CD14-positive monocyte (primary cell): Measurements from ENCODE around the gene GULP1. TPM values are rescaled to one million over a fixed set of nuclear protein-coding genes. Genes with fewer than 3 reads are reported as not detected.

Source experiments
- DNase-seq, 3 donors: peaks; one replicate each; pipeline ENCODE4 v3.0.0-alpha.2; 2011 to 2022
- H2AFZ ChIP-seq: 2 replicates; pipeline ENCODE4 v1.6.0; 2012; ENCODE audit warnings: mild to moderate bottlenecking, low read depth, low read length, inconsistent platforms; ENCODE audit not compliant: insufficient read depth, poor library complexity, severe bottlenecking
- H3K27ac ChIP-seq, 2 donors: 1 replicate in 1 of 2; 2 replicates in 1 of 2; pipeline ENCODE4 v1.5.1; 2012 to 2013; ENCODE audit warnings: low read length in 2 of 2, control low read depth in 1 of 2, inconsistent platforms in 1 of 2, low read depth in 1 of 2, mild to moderate bottlenecking in 1 of 2
- H3K27me3 ChIP-seq, 2 donors: one replicate each; pipeline versions ENCODE4 v1.6.0 to v1.6.1; 2011 to 2013; ENCODE audit warnings: low read length in 2 of 2; ENCODE audit not compliant: control insufficient read depth in 2 of 2, insufficient read depth in 2 of 2
- H3K36me3 ChIP-seq, 2 donors: replicated peaks in 1 of 2; 1 replicate in 1 of 2; 2 replicates in 1 of 2; pipeline versions ENCODE4 v1.5.1 to v1.6.1; 2012 to 2013; ENCODE audit warnings: low read length in 2 of 2, control low read depth in 1 of 2, inconsistent platforms in 1 of 2, mild to moderate bottlenecking in 1 of 2; ENCODE audit not compliant: insufficient read depth in 2 of 2, control insufficient read depth in 1 of 2
- H3K4me1 ChIP-seq, 2 donors: 1 replicate in 1 of 2; 2 replicates in 1 of 2; pipeline versions ENCODE4 v1.5.1 to v1.6.1; 2012 to 2013; ENCODE audit warnings: low read length in 2 of 2, control low read depth in 1 of 2, inconsistent platforms in 1 of 2, mild to moderate bottlenecking in 1 of 2, moderate library complexity in 1 of 2; ENCODE audit not compliant: insufficient read depth in 2 of 2, control insufficient read depth in 1 of 2
- H3K4me2 ChIP-seq: replicated peaks from 2 replicates; pipeline ENCODE3; 2012; ENCODE audit warnings: low read length, moderate library complexity, mild to moderate bottlenecking; ENCODE audit not compliant: poor library complexity, severe bottlenecking; ENCODE audit errors: extremely low read depth
- H3K4me3 ChIP-seq, 3 experiments: fragments of 200-600 bp in 1 of 3; sonication (generic) in 1 of 3; replicated peaks in 1 of 3; 1 replicate in 2 of 3; 2 replicates in 1 of 3; pipeline ENCODE4 v1.5.1; 2011 to 2013; ENCODE audit warnings: low read length in 3 of 3, mild to moderate bottlenecking in 3 of 3, control low read depth in 2 of 3, low read depth in 2 of 3, inconsistent platforms in 1 of 3, moderate library complexity in 1 of 3
- H3K79me2 ChIP-seq: 2 replicates; pipeline ENCODE4 v1.6.0; 2012; ENCODE audit warnings: mild to moderate bottlenecking, control low read depth, inconsistent platforms, low read length, moderate library complexity; ENCODE audit not compliant: insufficient read depth
- H3K9ac ChIP-seq: 2 replicates; pipeline ENCODE4 v1.6.0; 2017; ENCODE audit warnings: low read length, mild to moderate bottlenecking; ENCODE audit not compliant: insufficient read depth, poor library complexity, severe bottlenecking
- H3K9me3 ChIP-seq, 2 donors: replicated peaks in 1 of 2; 1 replicate in 1 of 2; 2 replicates in 1 of 2; pipeline versions ENCODE4 v1.5.1 to v1.6.1; 2012 to 2013; ENCODE audit warnings: low read length in 2 of 2, control low read depth in 1 of 2; ENCODE audit not compliant: control insufficient read depth in 1 of 2, insufficient read depth in 1 of 2
- H4K20me1 ChIP-seq: 2 replicates; pipeline ENCODE4 v1.6.0; 2012; ENCODE audit warnings: mild to moderate bottlenecking, low read length, control low read depth, moderate library complexity; ENCODE audit not compliant: insufficient read depth
- H3K27ac Mint-ChIP-seq, 7 donors: one replicate each; pipeline ENCODE4 v1.8.0; 2020; ENCODE audit warnings: mild to moderate bottlenecking in 7 of 7, mixed read lengths in 7 of 7, moderate library complexity in 6 of 7, inconsistent platforms in 2 of 7
- H3K27me3 Mint-ChIP-seq, 3 donors: one replicate each; pipeline ENCODE4 v1.8.0; 2021 to 2022; ENCODE audit warnings: low read depth in 3 of 3, mild to moderate bottlenecking in 3 of 3, mixed read lengths in 3 of 3, moderate library complexity in 3 of 3, inconsistent platforms in 1 of 3
- H3K36me3 Mint-ChIP-seq, 2 donors: one replicate each; pipeline ENCODE4 v1.8.0; 2020; ENCODE audit warnings: mixed read lengths in 2 of 2, inconsistent platforms in 1 of 2, mild to moderate bottlenecking in 1 of 2
- H3K4me1 Mint-ChIP-seq: one replicate; pipeline ENCODE4 v1.8.0; 2020; ENCODE audit warnings: mild to moderate bottlenecking, mixed read lengths
- H3K4me3 Mint-ChIP-seq, 2 donors: one replicate each; pipeline ENCODE4 v1.8.0; 2020; ENCODE audit warnings: mild to moderate bottlenecking in 2 of 2, mixed read lengths in 2 of 2, moderate library complexity in 1 of 2
- H3K9me3 Mint-ChIP-seq, 7 donors: one replicate each; pipeline ENCODE4 v1.8.0; 2020 to 2022; ENCODE audit warnings: mixed read lengths in 7 of 7, mild to moderate bottlenecking in 6 of 7, moderate library complexity in 6 of 7, inconsistent platforms in 2 of 7
- CTCF ChIP-seq: fragments of 200-600 bp; IDR thresholded peaks from one replicate; pipeline ENCODE4 v1.8.0; 2022; ENCODE audit warnings: antibody characterized with exemption, mild to moderate bottlenecking
- WGBS: methylation state at CpG from one replicate; pipeline ENCODE4 v1.1.5; 2013; ENCODE audit warnings: missing lambda C conversion rate; ENCODE audit not compliant: insufficient coverage; 5-methylcytosine and 5-hydroxymethylcytosine counted together
- intact Hi-C, 2 donors: fragments of 100-400 bp; cut with micrococcal nuclease; formaldehyde crosslinking; loops; one replicate each; pipeline versions ENCODE4 v1.15.0 to v1.15.1; 2023
- polyA plus RNA-seq, 3 donors: library from polyadenylated mRNA; depleted of rRNA in 1 of 3; unstranded in 2 of 3; stranded (reverse) in 1 of 3; fragments of 300-500 nt in 2 of 3; fragments of >200 nt in 1 of 3; fragmentation: Illumina TruSeq in 2 of 3; gene quantifications; 1 replicate in 2 of 3; 2 replicates in 1 of 3; pipeline ENCODE4 v1.2.3, GENCODE V29; 2012 to 2021

GULP1 gene
- polyA plus RNA-seq, 3 donors, result not detected

DNA sequence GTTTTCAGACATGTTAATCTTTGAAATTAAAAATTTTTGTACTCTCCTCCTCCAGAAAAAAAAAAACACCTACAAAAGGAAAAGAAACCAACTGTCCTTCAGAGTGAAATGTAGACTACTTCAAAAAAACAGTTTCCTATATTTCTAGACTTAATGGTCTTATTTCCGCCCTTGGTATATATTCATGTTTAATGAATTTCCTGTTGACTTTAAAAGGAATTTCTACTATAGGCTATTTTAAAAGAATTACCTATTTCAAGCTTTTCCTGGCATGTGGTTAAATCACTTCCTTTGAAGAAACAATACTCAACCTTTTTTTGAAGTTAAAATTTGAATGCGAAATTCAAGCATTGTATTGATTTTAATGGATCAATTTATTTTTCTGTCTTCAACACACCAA lies 29.2 kb downstream of the GULP1 start:
- H3K9ac ChIP-seq, result no peak overlapping the region
- no peak for DNase-seq
- H3K4me2 ChIP-seq, result no peak overlapping the region
- H3K27ac ChIP-seq, result no peak overlapping the region
- no peak overlapping the region for H2AFZ ChIP-seq
- intact Hi-C loops, result no loop called here
- H4K20me1 ChIP-seq, result no peaks in the 10 kb centered on the region
- no peak for TF ChIP-seq CTCF
- H3K4me1 ChIP-seq, result no peaks in the 10 kb centered on the region
- peaks cover 0 to 1% (median 0%) of the 10 kb centered on the region in 3 donors for H3K27me3 Mint-ChIP-seq
- H3K4me3 Mint-ChIP-seq, result no peak overlapping the region
- H3K36me3 Mint-ChIP-seq, result no peaks in the 10 kb centered on the region
- no peaks in the 10 kb centered on the region for H3K27me3 ChIP-seq
- WGBS, result no CpG with 5 or more reads among the region's 2 CpGs
- H3K9me3 ChIP-seq, result no peaks in the 10 kb centered on the region
- no peaks in the 10 kb centered on the region for H3K4me1 Mint-ChIP-seq
- no peaks in the 10 kb centered on the region for H3K36me3 ChIP-seq
- peaks cover 0 to 3% (median 1%) of the 10 kb centered on the region in 7 donors for H3K9me3 Mint-ChIP-seq
- H3K79me2 ChIP-seq, result no peaks in the 10 kb centered on the region
- H3K4me3 ChIP-seq, result no peak overlapping the region
- H3K27ac Mint-ChIP-seq, result no peak overlapping the region

DNA sequence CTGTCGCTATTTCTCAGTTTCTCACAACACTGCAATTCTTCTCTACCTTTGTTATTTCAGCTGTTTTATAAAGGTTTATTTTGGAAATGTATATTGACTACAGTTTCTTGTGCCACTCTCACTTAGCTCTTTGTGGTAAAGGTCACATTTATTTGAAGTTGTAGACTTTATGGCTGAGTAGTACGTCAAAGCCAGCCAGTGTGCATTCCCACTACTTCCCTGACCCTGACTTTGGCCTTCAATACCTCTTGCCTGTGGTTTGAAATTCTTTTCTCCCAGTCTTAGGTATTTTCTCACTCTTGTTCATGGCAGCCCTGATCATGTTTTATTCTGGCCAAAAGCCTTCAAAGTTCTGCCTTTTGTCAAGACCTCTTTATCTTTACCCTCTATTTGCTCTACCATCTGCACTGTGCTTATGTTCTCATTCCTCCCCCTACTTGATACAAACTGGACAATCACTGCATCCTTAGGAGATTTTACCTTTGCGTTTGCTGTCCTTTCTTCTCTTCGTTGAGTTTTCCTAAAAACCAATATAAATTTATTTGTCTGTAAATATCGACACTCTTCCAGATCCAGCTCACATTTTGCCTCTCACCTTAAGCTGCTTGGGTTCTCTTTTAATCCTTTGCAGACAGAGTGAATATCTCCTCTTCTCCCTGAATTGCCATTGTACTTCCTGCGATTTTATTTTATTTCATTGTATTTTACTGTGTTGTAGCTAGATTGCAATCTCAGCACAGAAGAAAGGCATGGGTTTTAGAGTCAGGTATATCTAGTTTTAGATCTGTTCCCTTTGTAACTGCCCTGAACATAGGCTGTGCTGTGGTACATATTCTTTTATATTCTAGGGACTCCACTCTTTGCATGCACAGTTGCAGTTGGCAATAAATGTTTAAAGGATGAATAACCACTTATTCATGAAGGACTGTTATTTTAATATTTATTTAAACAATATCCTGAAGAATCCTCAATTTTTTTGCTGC lies 31.2 kb downstream of the GULP1 start:
- Mint-ChIP-seq H3K4me3 (no peak overlapping the region), H3K27ac (peak overlapping the region in 1 of 7 donors; percentile 21), H3K4me1 (no peaks in the 10 kb centered on the region), H3K9me3 (peaks cover 0 to 3% (median 0%) of the 10 kb centered on the region in 7 donors), H3K27me3 (peaks cover 0 to 1% (median 0%) of the 10 kb centered on the region in 3 donors), H3K36me3 (no peaks in the 10 kb centered on the region)
- WGBS, result 100% methylated on average over 1 of the region's 6 CpGs
- intact Hi-C loops, result no loop called here
- H3K4me2 ChIP-seq, result no peak overlapping the region
- no peak for DNase-seq
- H3K27me3 ChIP-seq, result no peaks in the 10 kb centered on the region
- no peak for TF ChIP-seq CTCF
- no peak overlapping the region for H3K4me3 ChIP-seq
- no peak overlapping the region for H3K9ac ChIP-seq
- no peaks in the 10 kb centered on the region for H4K20me1 ChIP-seq
- no peaks in the 10 kb centered on the region for H3K9me3 ChIP-seq
- no peak overlapping the region for H2AFZ ChIP-seq
- no peaks in the 10 kb centered on the region for H3K36me3 ChIP-seq
- no peak overlapping the region for H3K27ac ChIP-seq
- H3K79me2 ChIP-seq, result no peaks in the 10 kb centered on the region
- no peaks in the 10 kb centered on the region for H3K4me1 ChIP-seq
